ENCODE data around the gene KDM6A. TPM values are rescaled to one million over a fixed set of nuclear protein-coding genes. Genes with fewer than 3 reads are reported as not detected.

The KDM6A gene
- total RNA-seq, 1 experiment from 2014 or later: 42.8 TPM

GRCh38 chrX:45003085-45003484 lies 130.1 kb downstream of the KDM6A start:
- peak overlapping the region; percentile 85 for H3K27ac Mint-ChIP-seq (ENCODE audit: unreplicated experiment)
- CTCF ChIA-PET: no interaction called here
- no peak for DNase-seq
- no peaks in the 10 kb centered on the region for H3K27me3 Mint-ChIP-seq (ENCODE audit: unreplicated experiment)
- no peak overlapping the region for H3K4me3 Mint-ChIP-seq (ENCODE audit: low read depth, unreplicated experiment)
- intact Hi-C loops (cut with micrococcal nuclease; ENCODE audit: unreplicated experiment): no loop called here
- peaks cover 17% of the 10 kb centered on the region for H3K36me3 Mint-ChIP-seq (ENCODE audit: insufficient read depth, unreplicated experiment)
- TF ChIP-seq, protein P1, sequence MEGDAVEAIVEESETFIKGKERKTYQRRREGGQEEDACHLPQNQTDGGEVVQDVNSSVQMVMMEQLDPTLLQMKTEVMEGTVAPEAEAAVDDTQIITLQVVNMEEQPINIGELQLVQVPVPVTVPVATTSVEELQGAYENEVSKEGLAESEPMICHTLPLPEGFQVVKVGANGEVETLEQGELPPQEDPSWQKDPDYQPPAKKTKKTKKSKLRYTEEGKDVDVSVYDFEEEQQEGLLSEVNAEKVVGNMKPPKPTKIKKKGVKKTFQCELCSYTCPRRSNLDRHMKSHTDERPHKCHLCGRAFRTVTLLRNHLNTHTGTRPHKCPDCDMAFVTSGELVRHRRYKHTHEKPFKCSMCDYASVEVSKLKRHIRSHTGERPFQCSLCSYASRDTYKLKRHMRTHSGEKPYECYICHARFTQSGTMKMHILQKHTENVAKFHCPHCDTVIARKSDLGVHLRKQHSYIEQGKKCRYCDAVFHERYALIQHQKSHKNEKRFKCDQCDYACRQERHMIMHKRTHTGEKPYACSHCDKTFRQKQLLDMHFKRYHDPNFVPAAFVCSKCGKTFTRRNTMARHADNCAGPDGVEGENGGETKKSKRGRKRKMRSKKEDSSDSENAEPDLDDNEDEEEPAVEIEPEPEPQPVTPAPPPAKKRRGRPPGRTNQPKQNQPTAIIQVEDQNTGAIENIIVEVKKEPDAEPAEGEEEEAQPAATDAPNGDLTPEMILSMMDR (IDR thresholded peaks at IDR 0.05; ENCODE audit: unreplicated experiment): no peak
- peaks cover 45% of the 10 kb centered on the region for H3K4me1 Mint-ChIP-seq (ENCODE audit: low read depth, unreplicated experiment)
- peaks cover 5% of the 10 kb centered on the region for H3K9me3 Mint-ChIP-seq (ENCODE audit: low read depth, unreplicated experiment)
- no TSS peak for BruUV-seq (replicated peaks)

- Mint-ChIP-seq H3K4me3 (ENCODE audit: low read depth, unreplicated experiment) (no peak overlapping the region), H3K36me3 (ENCODE audit: insufficient read depth, unreplicated experiment) (peaks cover 12% of the 10 kb centered on the region), H3K27ac (ENCODE audit: unreplicated experiment) (no peak overlapping the region), H3K4me1 (ENCODE audit: low read depth, unreplicated experiment) (peaks cover 27% of the 10 kb centered on the region), H3K27me3 (ENCODE audit: unreplicated experiment) (no peaks in the 10 kb centered on the region), H3K9me3 (ENCODE audit: low read depth, unreplicated experiment) (peaks cover 2% of the 10 kb centered on the region)
- CTCF ChIA-PET: no interaction called here
- TF ChIP-seq, protein P1 (IDR thresholded peaks at IDR 0.05; ENCODE audit: unreplicated experiment): no peak
- no TSS peak for BruUV-seq (replicated peaks)
- intact Hi-C loops (cut with micrococcal nuclease; ENCODE audit: unreplicated experiment): no loop called here
- no peak for DNase-seq
Observed at GRCh38 chrX:45006002-45006800, 133.2 kb downstream of the KDM6A start.

DNA sequence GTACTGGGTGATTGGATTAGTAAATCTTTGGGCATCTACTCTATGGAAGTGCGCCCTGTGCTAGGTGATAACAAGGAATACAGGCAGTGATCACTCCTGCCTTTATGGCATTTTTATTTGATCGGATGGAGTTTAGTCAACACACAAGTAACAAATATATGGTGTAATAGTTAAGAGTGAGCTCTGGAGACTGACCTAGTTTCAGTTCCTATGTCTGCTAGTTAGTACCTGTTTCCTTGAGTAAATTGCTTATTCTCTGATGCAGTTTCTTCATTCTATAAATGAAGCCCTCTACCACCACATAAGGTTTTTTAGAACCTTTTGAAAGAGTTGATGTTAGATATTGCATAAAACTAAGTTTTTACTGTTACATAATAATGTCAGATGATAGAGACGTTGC lies 134.6 kb downstream of the KDM6A start:
- TF ChIP-seq, protein P1 (IDR thresholded peaks at IDR 0.05; ENCODE audit: unreplicated experiment): no peak
- Mint-ChIP-seq H3K27ac (ENCODE audit: unreplicated experiment) (peak overlapping the region; percentile 40), H3K36me3 (ENCODE audit: insufficient read depth, unreplicated experiment) (peaks cover 12% of the 10 kb centered on the region), H3K4me3 (ENCODE audit: low read depth, unreplicated experiment) (no peak overlapping the region), H3K27me3 (ENCODE audit: unreplicated experiment) (no peaks in the 10 kb centered on the region), H3K4me1 (ENCODE audit: low read depth, unreplicated experiment) (peaks cover 20% of the 10 kb centered on the region), H3K9me3 (ENCODE audit: low read depth, unreplicated experiment) (peaks cover 2% of the 10 kb centered on the region)
- no peak for DNase-seq
- CTCF ChIA-PET: no interaction called here
- BruUV-seq (replicated peaks): no TSS peak
- intact Hi-C loops (cut with micrococcal nuclease; ENCODE audit: unreplicated experiment): no loop called here

DNA sequence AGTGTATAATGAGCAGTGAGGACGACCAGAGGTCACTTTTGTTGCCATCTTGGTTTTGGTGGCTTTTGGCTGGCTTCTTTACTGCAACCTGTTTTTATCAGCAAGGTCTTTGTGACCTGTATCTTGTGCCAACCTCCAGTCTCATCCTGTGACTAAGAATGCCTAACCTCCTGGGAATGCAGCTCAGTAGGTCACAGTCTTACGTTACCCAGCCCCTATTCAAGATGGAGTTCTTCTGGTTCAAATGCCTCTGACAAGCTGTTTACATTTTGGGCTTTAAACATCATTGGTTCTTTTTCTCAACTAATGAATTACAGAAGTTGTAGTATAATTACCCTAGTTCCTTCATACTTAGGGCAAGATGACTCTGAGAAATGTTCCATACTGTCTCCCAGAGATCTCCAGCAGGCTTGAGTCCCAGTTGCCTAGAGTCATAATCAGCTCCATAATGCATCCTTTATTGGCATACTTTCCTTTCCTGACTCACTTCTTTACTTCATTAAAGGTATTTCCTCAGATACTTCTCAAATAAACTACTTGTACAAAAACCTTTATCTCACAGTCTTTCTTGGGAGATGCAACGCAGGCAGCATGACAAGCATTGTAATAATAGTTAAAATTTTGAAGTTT lies 136.5 kb downstream of the KDM6A start:
- intact Hi-C loops (cut with micrococcal nuclease; ENCODE audit: unreplicated experiment): no loop called here
- no peak overlapping the region for H3K4me3 Mint-ChIP-seq (ENCODE audit: low read depth, unreplicated experiment)
- H3K27ac Mint-ChIP-seq (ENCODE audit: unreplicated experiment): no peak overlapping the region
- H3K36me3 Mint-ChIP-seq (ENCODE audit: insufficient read depth, unreplicated experiment): peaks cover 11% of the 10 kb centered on the region
- no TSS peak for BruUV-seq (replicated peaks)
- no peaks in the 10 kb centered on the region for H3K27me3 Mint-ChIP-seq (ENCODE audit: unreplicated experiment)
- DNase-seq: no peak
- TF ChIP-seq, protein P1 (IDR thresholded peaks at IDR 0.05; ENCODE audit: unreplicated experiment): no peak
- peaks cover 21% of the 10 kb centered on the region for H3K4me1 Mint-ChIP-seq (ENCODE audit: low read depth, unreplicated experiment)
- H3K9me3 Mint-ChIP-seq (ENCODE audit: low read depth, unreplicated experiment): peaks cover 2% of the 10 kb centered on the region
- CTCF ChIA-PET: no interaction called here
